SH-SY5Y (cell line): ENCODE measurements around the gene TCF12.

Experiments
- GATA2 ChIP-seq: IDR thresholded peaks from 2 replicates; pipeline ENCODE4 v1.6.1; 2011; ENCODE audit warnings: mild to moderate bottlenecking, low read depth, low read length
- GATA3 ChIP-seq: IDR thresholded peaks from 2 replicates; pipeline ENCODE4 v1.6.1; 2011; ENCODE audit warnings: low read depth, mild to moderate bottlenecking, low read length, moderate library complexity

GRCh38 chr15:56929933-56930332 is 11.5 kb downstream of the TCF12 start:
- TF ChIP-seq GATA2 (no peak), GATA3 (no peak)
